ENCODE data around the gene NDUFB2.
"Not testable (repeated sequence)": the region's sequence is repeated elsewhere in the genome, so short reads cannot be mapped to it uniquely, and the experiment has no call there.

Gene NDUFB2

DNA sequence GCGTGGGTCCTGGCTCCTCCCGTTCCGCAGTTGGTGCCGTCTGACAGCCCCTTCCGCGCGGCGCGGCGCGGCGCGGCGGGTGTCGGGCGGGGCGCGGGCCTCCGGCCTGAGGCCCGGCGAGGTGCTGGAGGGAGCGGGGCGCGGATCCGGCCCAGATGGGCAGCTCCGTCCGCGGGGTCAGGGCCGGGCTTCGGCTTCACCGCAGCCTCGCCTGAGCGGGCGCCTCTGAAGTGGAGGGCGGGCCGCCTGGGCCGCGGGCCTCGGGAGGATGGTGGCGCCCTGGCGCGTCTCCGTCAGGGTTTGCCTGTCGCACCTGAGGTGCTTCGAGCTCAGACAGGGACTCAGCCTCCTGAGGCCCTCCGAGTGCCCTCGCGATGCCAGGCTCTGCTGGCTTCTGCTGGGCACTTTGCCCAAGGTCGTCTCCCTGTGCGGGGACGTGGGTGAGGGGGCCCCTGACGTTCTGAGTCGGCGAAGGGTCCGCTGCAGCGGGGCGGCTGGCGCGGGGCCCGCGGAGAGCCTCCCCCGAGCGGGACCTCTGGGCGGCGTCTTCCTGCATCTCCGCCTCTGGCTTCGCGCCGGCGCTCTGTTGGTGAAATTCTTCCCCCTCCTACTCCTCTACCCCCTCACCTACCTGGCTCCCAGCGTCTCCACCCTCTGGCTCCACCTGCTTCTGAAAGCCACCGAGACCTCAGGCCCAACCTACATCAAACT lies 23.3 kb upstream of the NDUFB2 start:
- DNase-seq: peak; percentile 50

- DNase-seq: no peak
These were observed 22.7 kb upstream of the NDUFB2 start for GRCh38 chr7:140673774-140674155.

DNA sequence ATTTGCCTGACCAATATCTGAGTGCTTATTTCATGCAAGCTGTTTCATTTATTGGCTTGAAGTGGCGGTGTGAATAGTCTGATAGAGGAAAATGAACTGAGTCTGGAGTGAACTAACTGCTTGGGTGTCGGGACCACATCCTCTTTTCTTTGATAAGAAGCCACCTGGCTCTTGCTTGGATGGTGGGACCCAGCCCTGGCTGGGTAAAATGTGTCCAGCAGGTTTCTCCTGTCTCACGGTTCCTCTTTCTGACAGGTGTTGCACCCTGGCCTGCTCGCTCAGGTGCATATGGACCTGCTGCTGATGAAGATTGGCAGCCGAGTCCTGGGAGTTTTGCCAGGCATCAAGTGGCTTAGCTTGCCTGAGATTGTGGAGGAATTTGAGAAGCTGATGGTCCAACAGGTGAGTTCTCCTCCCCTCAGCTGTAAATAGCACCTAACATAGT lies 22.1 kb upstream of the NDUFB2 start:
- DNase-seq: peak; percentile 54

- DNase-seq: peak; percentile 79
These were observed 21.4 kb upstream of the NDUFB2 start for GRCh38 chr7:140674899-140675701.

DNA sequence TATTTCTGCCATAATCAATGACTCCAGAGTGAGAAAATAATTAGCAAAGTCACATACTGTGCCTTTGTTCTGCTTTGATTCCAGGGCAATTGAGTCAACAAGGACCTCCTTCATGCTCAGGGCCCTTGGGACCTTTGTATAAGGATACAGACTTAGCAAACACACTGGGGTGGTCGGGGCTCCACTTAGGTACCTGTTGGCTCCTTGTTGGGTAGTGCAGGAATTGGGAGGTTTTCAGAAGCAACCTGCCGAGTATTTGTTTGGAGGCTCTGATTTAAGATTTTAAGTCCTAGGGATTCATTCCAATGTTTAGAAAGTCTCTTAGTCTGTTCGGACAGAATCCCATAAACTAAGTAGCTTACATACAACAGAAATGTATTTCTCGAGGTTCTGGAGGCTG lies 20.8 kb upstream of the NDUFB2 start:
- no peak for DNase-seq

- DNase-seq: no peak
These were observed 20.2 kb upstream of the NDUFB2 start for GRCh38 chr7:140676306-140676705.

- not testable (repeated sequence) for DNase-seq
These were observed 19.6 kb upstream of the NDUFB2 start for GRCh38 chr7:140676956-140677355.

- no peak for DNase-seq
These were observed 19.0 kb upstream of the NDUFB2 start for GRCh38 chr7:140677496-140677895.

- DNase-seq: no peak
These were observed 18.3 kb upstream of the NDUFB2 start for GRCh38 chr7:140678081-140678815.

DNA sequence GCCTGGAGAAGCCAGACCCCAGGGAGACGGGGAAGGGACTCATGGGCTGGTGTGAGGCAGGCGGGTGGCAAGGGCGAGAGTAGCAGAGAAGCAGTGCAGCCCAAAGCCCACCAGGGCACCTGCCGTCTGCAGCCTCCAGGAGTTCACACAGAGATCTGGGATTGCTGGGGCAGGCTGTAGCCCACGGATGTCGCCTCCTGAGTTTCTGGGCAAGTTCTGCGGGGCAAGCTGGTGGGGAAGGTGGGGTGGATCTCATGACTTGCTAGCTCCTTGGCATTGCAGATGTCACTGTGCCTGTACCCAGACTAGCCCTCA lies 17.7 kb upstream of the NDUFB2 start:
- no peak for DNase-seq

- no peak for DNase-seq
These were observed 17.3 kb upstream of the NDUFB2 start for GRCh38 chr7:140679186-140679585.

DNA sequence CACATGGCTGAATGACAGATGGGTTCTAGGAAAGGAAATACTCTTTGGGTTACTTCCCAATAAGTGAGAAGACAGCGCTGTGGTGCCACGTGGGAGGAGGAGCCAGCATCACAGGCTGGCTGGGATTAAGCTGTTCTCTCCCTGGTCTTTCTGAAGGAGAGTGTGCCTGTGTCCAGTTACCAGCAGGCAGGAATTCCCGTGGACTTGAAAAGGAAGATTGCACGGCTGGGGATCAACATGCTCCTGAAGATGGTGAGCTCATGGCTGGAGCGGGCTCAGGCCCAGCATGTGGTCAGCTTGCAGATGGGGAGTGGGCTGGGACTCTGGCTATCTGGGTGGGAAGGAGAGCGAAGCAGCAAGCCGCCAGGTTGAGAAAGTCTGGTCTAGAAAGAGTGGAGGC lies 15.6 kb upstream of the NDUFB2 start:
- DNase-seq: no peak

DNA sequence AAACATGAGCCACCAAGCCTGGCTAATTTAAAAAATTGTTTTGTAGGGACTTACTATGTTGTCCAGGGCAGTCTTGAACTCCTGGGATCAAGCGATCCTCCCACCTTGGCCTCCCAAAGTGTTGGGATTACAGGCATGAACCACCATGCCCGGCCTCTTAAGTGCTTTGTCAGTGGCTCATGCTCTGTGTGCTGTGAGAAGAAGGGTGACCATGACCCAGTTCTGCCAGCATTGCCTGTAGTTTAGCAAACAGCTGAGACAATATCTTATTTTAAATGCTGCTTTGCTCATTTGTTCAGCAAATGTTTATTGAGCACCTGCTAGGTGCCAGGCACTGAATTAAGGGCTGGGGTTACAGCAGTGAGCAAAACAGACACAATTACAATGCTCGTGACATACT lies 14.7 kb upstream of the NDUFB2 start:
- no peak for DNase-seq

DNA sequence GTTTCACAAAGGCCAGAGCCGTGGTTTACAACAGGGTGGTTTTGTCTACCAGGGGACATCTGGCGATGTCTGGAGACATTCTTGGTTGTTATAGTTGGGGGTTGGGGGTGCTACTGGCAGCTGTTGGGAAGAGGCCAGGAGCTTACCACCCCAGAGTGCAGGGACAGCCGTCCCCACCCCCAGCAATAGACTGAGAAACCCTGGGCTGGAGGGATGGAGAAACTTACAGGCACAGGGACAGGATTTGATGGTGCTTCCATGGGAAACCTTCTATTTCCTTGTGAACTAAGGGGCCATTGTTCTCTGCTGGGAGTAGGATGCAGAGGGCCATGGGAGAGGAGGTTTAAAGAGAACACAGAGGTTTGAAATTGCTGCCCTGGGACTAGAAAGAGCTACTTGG lies 12.9 kb upstream of the NDUFB2 start:
- DNase-seq: no peak

- DNase-seq: no peak
These were observed 12.2 kb upstream of the NDUFB2 start for GRCh38 chr7:140684066-140684950.

DNA sequence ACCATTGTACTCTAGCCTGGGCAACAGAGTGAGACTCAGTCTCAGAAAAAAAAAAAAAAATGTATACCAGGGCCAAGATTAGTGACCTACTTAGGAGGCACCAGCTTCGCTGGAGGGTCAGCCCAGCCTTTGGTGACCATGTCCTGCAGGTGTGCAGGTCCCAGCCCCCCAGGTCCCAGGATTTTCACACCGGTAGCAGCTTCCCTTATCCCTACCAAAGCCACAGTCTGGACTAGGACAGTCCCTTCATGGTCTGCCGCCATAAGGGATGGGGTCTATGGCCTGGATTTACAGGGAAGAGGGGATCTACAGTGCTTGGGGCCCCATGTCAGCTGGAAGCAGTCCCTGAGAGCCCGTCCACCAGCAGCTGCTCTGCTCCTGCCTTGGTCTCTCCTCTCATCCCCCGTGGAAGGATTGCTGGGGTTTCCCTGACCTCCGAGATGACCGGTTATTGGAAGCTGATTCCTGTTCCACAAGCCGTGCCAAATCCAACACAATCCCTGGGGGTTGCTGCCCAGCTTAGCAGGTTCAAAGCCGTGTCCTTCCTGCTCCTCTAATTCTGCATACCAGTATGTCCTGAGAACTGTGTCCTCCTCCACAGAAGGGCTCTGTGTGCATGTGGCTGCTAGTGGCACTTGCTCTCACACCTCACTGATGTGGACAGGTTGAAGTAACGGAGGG lies 11.0 kb upstream of the NDUFB2 start:
- DNase-seq: no peak

DNA sequence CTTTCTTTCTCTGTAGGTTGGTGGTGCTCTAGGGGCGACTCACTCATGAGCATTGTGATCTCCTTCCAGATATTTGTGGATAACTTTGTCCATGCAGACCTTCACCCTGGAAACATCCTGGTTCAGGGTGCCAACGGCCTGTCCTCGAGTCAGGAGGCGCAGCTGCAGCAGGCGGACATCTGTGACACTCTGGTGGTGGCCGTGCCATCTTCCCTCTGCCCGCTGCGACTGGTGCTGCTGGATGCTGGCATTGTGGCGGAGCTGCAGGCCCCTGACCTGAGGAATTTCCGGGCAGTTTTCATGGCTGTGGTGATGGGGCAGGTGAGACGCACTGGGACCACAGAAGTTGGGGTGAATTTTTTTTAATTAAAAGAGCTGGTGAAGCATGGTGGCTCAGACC lies 9.6 kb upstream of the NDUFB2 start:
- no peak for DNase-seq

DNA sequence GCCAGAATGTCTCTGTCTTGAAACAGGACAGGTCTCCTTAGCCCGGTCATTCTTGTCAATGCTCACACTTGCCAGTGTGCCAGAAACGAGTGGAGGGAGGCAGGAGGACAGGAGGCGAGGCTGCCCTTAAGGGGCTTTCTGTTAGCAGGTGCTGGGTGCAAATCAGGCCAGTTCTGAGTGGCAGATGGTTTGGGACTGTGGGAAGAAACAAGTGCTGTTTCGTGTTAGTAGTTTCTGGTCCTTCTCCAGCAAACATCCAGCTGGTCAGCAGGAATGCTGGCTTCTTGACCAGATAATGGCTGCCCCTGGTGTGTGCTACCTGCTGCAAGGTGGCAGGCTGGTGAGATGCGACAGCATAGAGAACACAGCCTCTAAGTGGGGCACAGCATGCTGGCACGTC lies 8.2 kb upstream of the NDUFB2 start:
- no peak for DNase-seq

DNA sequence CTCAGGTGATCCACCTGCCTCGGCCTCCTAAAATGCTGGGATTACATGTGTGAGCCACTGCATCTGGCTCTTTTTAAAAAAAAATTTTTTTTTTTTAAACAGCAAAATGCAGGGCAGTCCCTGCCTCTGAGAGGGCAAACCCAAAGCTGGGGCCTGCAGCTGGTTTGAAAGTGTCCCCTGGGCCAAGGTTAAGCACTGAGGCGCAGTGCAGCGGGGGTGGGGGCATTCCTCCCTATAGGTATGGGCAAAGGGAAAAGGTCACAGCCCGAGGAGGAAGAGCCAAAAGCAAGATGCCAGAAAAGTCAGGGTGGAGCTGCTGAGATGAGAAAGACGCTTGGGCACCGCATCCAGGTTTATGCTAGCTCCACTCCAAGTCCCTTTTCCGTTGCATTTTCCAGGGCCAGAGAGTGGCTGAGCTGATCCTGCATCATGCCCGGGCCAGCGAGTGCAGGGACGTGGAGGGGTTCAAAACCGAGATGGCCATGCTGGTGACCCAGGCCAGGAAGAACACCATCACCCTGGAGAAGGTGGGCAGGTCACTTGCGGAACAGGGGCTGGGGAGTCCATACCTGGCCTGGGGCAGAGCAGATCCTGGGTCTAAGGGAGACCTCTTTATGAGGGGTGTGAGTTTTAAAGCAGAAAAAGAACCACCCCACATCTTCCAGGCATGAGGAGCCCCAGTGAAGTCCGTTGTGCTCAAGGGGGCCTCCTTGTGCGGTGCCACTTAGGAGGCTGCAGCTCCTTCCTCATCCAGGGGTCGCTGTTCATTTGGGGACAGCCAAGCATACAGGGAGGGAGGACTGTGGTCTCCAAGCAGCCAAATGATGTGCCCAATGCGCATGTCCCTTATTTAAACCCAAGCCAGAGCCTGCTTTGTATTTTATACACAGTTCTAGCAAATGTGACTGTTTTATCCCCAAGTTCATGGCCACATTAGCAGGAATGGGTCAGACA lies 7.0 kb upstream of the NDUFB2 start:
- DNase-seq: no peak

DNA sequence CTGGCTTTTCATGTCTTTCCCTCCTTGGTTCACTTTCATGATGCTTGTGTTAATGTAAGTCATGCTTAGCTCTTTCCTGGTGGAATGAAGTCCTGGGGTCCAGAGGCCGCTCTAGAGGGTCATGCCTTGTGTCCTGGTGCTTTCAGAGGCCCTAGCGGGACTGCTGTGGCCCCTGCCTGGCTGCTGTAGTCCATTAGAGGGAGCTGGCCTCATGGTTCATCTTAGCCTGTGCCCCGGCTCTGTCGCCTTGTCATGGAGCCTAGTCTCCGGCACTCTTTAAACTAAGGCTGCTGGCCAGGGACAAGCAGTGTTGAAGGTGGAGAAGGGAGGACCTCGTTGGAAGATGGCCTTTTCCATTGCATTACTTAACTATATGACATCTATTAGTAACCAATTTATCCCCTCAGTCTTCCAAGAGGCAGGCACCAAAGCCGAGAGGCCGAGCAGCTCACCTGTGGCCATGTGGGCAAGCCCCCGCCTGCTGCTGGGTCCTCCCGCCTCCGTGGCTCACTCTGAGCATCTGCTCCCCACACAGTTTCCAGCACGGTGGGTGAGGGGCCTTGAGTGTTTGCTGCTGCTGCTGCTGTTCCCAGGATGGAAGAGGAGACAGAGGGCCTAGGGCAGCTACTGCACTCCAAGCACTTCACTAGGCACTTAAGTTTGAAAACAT lies 5.0 kb upstream of the NDUFB2 start:
- no peak for DNase-seq

DNA sequence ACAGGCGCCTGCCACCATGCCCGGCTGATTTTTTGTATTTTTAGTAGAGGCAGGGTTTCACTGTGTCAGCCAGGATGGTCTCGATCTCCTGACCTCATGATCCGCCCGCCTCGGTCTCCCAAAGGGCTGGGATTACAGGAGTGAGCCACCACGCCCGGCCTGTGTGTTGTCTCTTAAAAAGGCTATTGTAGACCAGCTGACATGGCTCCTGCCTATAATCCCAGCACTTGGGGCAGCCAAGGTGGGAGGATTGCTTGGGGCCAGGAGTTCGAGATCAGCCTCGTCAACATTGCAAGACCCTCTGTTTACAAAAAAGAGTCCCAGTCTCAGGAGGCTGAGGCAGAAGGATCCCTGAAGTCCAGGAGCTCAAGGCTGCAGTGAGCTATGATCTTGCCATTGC lies 2.7 kb upstream of the NDUFB2 start:
- not testable (repeated sequence) for DNase-seq

Data from hematopoietic multipotent progenitor cell treated with erythropoietin and hydrocortisone succinate and interleukin-3 and kit ligand, for 4 days (in vitro differentiated cells).